ENCODE data around the gene MTHFR. TPM values are rescaled to one million over a fixed set of nuclear protein-coding genes. Genes with fewer than 3 reads are reported as not detected.

The MTHFR gene
- polyA plus RNA-seq, 1 donor from 2014 or later = 21.2 TPM

DNA sequence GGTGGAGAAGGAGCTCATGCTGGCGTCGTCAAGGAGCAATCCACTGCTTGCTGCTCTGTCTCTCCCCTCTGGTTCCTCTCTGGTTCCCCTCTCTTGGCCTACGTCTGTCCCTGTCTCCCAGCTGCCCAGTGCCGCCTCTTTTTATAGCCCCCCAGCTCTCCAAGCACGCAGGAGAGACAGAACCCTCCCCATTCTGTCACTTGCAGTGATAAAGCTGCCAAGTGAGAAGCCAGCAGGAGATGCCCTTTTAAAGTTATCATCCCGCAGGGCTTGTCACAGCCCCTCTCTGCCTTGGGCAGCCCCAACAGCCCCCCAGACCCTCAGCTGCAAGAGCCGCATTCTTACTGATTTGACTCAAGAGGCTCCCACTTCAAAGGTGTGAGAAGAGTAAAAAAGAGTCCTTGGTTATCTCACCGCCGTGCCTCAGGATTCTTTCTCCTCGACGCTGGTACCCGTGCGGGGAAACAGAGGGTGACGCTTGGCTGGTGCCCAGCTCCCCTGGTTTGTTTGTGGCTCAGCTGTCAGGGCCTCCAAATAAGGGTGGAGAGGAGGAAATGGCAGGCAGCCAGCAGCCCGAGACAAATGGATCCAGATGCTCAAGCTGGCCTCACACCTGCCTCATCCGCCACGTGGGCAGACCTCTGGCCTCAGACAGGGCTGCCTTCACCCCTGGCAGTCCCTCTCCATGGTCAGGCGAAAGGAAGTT lies 42.1 kb upstream of the MTHFR start, which contains the start of gene NPPA:
NPPA (minus strand) TSS at position 117 of the 706 bp plus-strand sequence; CDS start at position 18, 99 bp downstream.
- H3K79me2 ChIP-seq (replicated peaks; ENCODE audit: insufficient read depth, low read length) = no peaks in the 10 kb centered on the region
- no peak within 1 kb of the TSS for H3K4me3 ChIP-seq (ENCODE audit: low read length)

DNA sequence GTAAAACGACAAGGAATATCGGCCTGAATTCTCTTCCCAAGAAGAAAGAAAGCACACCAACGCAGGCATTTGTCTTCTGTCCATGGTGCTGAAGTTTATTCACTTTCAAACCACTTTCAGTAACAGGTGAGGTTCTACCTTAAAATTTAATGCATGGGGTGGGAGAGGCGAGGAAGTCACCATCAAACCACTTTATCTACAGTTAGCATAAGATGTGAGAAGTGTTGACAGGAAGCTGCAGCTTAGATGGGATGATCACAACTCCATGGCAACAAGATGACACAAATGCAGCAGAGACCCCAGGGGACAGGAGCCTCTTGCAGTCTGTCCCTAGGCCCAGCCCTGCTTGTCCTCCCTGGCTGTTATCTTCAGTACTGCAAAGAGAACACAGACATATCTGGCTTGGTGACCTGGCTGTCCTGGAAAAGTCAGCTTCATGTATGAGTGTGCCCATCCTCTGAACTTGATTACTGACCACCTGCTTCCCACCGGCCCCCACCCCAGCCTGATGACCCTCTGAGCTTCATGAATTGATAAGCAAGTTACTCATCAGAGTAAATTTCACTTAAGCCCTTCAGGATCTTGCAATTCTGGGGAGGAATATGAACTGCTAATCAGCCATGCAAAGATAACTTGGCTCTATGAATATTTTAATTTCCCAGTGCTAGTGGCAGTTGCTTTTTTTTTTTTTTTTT lies 40.0 kb upstream of the MTHFR start:
- no peaks in the 10 kb centered on the region for H3K36me3 ChIP-seq (ENCODE audit: insufficient read depth, low read length)
- H3K4me2 ChIP-seq (ENCODE audit: low read length) = peak overlapping the region; percentile 62
- H3K27me3 ChIP-seq (ENCODE audit: insufficient read depth, low read depth, low read length) = no peaks in the 10 kb centered on the region
- no peaks in the 10 kb centered on the region for H3K79me2 ChIP-seq (replicated peaks; ENCODE audit: insufficient read depth, low read length)
- no peak overlapping the region for H2AFZ ChIP-seq (ENCODE audit: low read depth, low read length)
- peak overlapping the region; percentile 41 for H3K4me3 ChIP-seq (ENCODE audit: low read length)
- no peaks in the 10 kb centered on the region for H3F3A ChIP-seq (ENCODE audit: insufficient read depth, low read length, poor library complexity, severe bottlenecking)
- no peaks in the 10 kb centered on the region for H3K9me2 ChIP-seq (ENCODE audit: insufficient read depth, low read length)
- H4K20me1 ChIP-seq (ENCODE audit: insufficient read depth) = no peaks in the 10 kb centered on the region
- no peaks in the 10 kb centered on the region for H3K9me3 ChIP-seq (ENCODE audit: low read length)
- peak overlapping the region; percentile 90 for H3K27ac ChIP-seq (ENCODE audit: low read length)
- H3K9ac ChIP-seq (ENCODE audit: low read length) = peak overlapping the region; percentile 56
- TF ChIP-seq, protein P1, sequence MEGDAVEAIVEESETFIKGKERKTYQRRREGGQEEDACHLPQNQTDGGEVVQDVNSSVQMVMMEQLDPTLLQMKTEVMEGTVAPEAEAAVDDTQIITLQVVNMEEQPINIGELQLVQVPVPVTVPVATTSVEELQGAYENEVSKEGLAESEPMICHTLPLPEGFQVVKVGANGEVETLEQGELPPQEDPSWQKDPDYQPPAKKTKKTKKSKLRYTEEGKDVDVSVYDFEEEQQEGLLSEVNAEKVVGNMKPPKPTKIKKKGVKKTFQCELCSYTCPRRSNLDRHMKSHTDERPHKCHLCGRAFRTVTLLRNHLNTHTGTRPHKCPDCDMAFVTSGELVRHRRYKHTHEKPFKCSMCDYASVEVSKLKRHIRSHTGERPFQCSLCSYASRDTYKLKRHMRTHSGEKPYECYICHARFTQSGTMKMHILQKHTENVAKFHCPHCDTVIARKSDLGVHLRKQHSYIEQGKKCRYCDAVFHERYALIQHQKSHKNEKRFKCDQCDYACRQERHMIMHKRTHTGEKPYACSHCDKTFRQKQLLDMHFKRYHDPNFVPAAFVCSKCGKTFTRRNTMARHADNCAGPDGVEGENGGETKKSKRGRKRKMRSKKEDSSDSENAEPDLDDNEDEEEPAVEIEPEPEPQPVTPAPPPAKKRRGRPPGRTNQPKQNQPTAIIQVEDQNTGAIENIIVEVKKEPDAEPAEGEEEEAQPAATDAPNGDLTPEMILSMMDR (IDR thresholded peaks at IDR 0.05; ENCODE audit: poor library complexity, severe bottlenecking) = peak; percentile 69
- TF ChIP-seq POLR2AphosphoS5 (IDR thresholded peaks at IDR 0.05) (peak; percentile 55), TAF1 (IDR thresholded peaks at IDR 0.05; ENCODE audit: low read depth) (no peak), RAD21 (conservative IDR thresholded peaks at IDR 0.05) (peak; percentile 56), EZH2 (IDR thresholded peaks at IDR 0.05; ENCODE audit: borderline replicate concordance, insufficient read depth, low read length, poor library complexity, severe bottlenecking) (no peak), MXI1 (conservative IDR thresholded peaks at IDR 0.05; ENCODE audit: poor library complexity, severe bottlenecking) (no peak), SMC3 (conservative IDR thresholded peaks at IDR 0.05; ENCODE audit: poor library complexity) (peak; percentile 47)
- TF ChIP-seq, protein P2, sequence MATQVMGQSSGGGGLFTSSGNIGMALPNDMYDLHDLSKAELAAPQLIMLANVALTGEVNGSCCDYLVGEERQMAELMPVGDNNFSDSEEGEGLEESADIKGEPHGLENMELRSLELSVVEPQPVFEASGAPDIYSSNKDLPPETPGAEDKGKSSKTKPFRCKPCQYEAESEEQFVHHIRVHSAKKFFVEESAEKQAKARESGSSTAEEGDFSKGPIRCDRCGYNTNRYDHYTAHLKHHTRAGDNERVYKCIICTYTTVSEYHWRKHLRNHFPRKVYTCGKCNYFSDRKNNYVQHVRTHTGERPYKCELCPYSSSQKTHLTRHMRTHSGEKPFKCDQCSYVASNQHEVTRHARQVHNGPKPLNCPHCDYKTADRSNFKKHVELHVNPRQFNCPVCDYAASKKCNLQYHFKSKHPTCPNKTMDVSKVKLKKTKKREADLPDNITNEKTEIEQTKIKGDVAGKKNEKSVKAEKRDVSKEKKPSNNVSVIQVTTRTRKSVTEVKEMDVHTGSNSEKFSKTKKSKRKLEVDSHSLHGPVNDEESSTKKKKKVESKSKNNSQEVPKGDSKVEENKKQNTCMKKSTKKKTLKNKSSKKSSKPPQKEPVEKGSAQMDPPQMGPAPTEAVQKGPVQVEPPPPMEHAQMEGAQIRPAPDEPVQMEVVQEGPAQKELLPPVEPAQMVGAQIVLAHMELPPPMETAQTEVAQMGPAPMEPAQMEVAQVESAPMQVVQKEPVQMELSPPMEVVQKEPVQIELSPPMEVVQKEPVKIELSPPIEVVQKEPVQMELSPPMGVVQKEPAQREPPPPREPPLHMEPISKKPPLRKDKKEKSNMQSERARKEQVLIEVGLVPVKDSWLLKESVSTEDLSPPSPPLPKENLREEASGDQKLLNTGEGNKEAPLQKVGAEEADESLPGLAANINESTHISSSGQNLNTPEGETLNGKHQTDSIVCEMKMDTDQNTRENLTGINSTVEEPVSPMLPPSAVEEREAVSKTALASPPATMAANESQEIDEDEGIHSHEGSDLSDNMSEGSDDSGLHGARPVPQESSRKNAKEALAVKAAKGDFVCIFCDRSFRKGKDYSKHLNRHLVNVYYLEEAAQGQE (IDR thresholded peaks at IDR 0.05; ENCODE audit: borderline replicate concordance) = peak; percentile 16

More for the DNA sequence above, 42.1 kb upstream of the MTHFR start, which contains the start of gene NPPA:
- H3K27ac ChIP-seq (ENCODE audit: low read length) = no peak within 1 kb of the TSS
- no peak within 1 kb of the TSS for H3K4me2 ChIP-seq (ENCODE audit: low read length)
- no peaks in the 10 kb centered on the region for H3K9me2 ChIP-seq (ENCODE audit: insufficient read depth, low read length)
- H3K27me3 ChIP-seq (ENCODE audit: insufficient read depth, low read depth, low read length) = no peaks in the 10 kb centered on the region
- no peak within 1 kb of the TSS for H2AFZ ChIP-seq (ENCODE audit: low read depth, low read length)
- TF ChIP-seq SMC3 (conservative IDR thresholded peaks at IDR 0.05; ENCODE audit: poor library complexity) (no peak), MXI1 (conservative IDR thresholded peaks at IDR 0.05; ENCODE audit: poor library complexity, severe bottlenecking) (no peak), POLR2AphosphoS5 (IDR thresholded peaks at IDR 0.05) (no peak), EZH2 (IDR thresholded peaks at IDR 0.05; ENCODE audit: borderline replicate concordance, insufficient read depth, low read length, poor library complexity, severe bottlenecking) (no peak), RAD21 (conservative IDR thresholded peaks at IDR 0.05) (no peak), EP300 (conservative IDR thresholded peaks at IDR 0.05; ENCODE audit: poor library complexity, severe bottlenecking) (no peak), TAF1 (IDR thresholded peaks at IDR 0.05; ENCODE audit: low read depth) (no peak)
- TF ChIP-seq, protein P1 (IDR thresholded peaks at IDR 0.05; ENCODE audit: poor library complexity, severe bottlenecking) = no peak
- TF ChIP-seq, protein P2 (IDR thresholded peaks at IDR 0.05; ENCODE audit: borderline replicate concordance) = no peak
- no peaks in the 10 kb centered on the region for H3F3A ChIP-seq (ENCODE audit: insufficient read depth, low read length, poor library complexity, severe bottlenecking)
- no peaks in the 10 kb centered on the region for H3K9me3 ChIP-seq (ENCODE audit: low read length)
- H3K9ac ChIP-seq (ENCODE audit: low read length) = no peak within 1 kb of the TSS
- H4K20me1 ChIP-seq (ENCODE audit: insufficient read depth) = no peaks in the 10 kb centered on the region
- no peaks in the 10 kb centered on the region for H3K36me3 ChIP-seq (ENCODE audit: insufficient read depth, low read length)

Data from neural cell (in vitro differentiated cells).